ENCODE measurements around the gene DYNC2I2.

DNA sequence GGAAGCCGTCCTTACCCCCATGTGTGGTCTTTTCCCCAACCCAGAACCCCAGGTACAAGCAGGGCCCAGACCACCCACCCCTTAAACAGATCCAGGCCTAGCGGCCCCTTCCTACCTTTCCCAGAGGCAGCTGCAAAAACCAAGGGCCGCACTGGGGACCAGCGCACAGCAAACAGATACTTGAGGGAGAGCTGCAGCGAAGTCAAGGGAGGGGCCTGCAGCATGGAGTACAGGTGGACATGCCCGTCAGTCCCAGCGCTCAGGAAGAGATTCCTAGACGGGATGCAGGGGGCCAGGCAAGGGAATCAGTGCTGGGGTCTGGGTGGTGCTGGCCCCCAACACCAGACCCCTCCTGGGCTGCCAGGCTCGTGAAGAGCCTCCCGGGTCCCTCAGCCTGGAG is 22.5 kb downstream of the DYNC2I2 start:
- TF ChIP-seq POLR2AphosphoS5 (IDR thresholded peaks at IDR 0.05) = no peak
- TF ChIP-seq, protein P1, sequence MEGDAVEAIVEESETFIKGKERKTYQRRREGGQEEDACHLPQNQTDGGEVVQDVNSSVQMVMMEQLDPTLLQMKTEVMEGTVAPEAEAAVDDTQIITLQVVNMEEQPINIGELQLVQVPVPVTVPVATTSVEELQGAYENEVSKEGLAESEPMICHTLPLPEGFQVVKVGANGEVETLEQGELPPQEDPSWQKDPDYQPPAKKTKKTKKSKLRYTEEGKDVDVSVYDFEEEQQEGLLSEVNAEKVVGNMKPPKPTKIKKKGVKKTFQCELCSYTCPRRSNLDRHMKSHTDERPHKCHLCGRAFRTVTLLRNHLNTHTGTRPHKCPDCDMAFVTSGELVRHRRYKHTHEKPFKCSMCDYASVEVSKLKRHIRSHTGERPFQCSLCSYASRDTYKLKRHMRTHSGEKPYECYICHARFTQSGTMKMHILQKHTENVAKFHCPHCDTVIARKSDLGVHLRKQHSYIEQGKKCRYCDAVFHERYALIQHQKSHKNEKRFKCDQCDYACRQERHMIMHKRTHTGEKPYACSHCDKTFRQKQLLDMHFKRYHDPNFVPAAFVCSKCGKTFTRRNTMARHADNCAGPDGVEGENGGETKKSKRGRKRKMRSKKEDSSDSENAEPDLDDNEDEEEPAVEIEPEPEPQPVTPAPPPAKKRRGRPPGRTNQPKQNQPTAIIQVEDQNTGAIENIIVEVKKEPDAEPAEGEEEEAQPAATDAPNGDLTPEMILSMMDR (IDR thresholded peaks at IDR 0.05; ENCODE audit: poor library complexity, severe bottlenecking) = no peak
- no peak for TF ChIP-seq REST (IDR thresholded peaks at IDR 0.05; ENCODE audit: borderline replicate concordance)
- no peak for TF ChIP-seq MXI1 (conservative IDR thresholded peaks at IDR 0.05; ENCODE audit: poor library complexity, severe bottlenecking)
- no peak for TF ChIP-seq TAF1 (IDR thresholded peaks at IDR 0.05; ENCODE audit: low read depth)
- no peak for TF ChIP-seq EZH2 (IDR thresholded peaks at IDR 0.05; ENCODE audit: borderline replicate concordance, insufficient read depth, low read length, poor library complexity, severe bottlenecking)
- TF ChIP-seq SMC3 (conservative IDR thresholded peaks at IDR 0.05; ENCODE audit: poor library complexity) = no peak
- no peak for TF ChIP-seq EP300 (conservative IDR thresholded peaks at IDR 0.05; ENCODE audit: poor library complexity, severe bottlenecking)
